SHP77 (cell line): ENCODE results near the gene ARL4D.

ENCODE experiments used
- DNase-seq, 2 experiments: peaks; one replicate each; lab custom pipeline; 2025; lab: John Stamatoyannopoulos, UW

Gene ARL4D

DNA sequence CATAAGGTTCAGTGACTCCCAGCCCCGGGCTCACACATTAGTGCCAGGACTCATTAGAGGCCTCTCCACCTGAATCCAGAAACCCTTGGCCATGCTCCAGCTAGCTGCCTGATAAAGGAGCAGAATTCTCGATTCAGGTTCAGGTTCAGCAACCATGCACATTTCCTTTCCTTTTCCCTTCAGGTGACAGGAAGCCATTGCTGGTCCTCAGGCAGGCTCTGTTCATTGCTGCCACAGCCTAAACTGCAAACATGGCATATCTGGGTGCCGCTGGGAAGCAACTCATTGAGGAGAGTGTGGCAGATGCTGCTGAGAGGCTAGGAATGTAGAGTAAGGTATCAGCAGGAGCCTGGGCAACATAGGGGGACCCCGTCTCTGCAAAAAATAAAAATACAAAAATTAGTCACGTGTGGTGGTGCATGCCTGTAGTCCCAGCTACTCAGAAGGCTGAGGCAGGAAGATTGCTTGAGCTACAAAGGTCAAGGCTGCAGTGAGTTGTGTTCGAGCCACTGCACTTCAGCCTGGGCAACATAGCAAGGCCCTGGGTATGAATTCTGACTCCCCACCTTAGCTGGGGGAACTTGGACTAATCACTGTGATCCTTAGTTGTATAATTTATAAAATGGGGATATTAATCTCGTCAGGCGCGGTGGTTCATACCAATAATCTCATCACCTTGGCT is 28.7 kb downstream of the ARL4D start:
- DNase-seq, result no peak

DNA sequence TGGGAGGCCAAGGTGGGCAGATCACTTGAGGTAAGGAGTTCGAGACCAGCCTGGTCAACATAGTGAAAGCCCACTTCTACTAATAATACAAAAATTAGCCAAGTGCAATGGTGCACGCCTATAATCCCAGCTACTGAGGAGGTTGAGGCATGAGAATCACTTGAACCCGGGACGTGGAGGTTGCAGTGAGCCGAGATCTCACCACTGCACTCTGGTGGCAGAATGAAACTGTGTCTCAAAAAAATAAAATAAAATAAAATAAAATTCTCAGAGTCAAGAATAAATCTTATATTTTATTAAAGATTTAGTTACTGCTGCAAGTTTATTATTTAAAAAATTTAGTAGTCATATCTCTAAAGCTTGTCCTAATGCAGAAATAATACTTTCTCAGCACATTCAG is 29.7 kb downstream of the ARL4D start:
- no peak for DNase-seq

DNA sequence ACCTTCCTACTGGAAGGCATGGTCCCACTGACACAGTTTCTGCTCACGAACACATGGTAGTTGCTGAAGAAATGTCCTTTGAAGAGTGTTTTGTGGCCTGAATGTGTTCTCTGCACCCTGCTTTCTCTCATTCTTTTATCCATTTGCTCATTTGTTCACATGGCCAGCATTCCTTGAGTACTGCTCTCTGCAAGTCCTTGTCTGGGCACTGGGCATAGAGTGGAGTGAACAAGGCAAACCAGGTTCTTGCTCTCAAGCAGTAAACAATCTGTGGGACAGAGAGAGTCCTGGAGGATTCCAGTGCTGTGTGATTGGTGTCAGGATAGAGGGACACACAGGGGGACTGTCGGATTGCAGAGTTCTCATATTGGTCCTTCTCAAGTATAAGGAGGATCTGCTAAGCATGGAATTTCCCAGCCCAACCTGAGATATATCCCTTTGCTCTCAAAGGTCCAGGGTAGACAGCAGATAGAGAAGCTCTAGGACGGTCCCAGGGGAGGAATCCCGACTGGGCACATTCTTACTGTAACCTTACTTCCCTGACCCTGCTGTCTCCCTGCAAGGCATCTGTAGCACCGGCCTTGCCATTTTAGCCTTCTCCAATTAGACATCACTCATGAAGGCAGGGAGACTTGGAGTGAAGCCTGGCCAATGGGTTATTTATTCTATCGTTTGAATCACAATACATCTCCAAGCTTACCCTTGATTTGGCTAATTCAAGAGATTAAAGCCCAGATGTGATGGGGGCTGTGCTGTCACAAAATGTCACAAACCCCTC is 32.3 kb downstream of the ARL4D start:
- no peak for DNase-seq

DNA sequence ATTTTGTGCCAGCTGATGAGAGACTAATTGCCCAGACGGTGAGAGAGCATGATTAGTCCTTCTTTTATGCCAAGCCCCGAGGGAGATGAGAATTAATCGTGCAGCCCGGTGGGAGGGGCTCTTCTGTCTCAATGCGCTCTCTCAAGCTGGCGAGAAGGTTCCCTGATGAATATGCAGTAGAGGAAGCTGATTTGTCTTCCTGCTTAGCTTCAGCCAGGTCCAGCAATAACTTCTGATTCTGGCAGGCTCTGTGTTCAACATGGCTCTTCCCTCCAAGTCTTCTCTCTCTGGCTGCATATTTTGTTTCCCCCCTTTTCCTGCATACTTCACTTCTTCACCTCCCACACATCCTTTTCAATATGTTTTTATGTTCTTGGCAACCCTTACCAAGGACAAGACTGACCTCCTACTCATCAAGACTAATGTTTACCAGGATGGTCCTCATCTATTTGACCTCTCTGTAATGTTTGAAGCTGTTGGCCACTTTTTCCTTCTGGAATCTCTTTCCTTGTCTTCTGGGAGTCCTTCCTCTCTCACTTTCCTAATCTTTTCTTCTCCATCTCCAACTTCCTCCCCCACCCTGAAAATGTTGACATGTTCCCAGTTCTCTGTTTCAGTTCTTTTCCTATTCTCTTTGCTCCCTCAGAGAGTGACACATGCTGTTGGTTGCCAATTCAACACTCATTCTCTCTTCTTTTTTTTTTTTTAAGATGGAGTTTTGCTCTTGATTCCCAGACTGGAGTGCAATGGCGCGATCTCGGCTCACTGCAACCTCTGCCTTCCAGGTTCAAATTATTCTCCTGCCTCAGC is 33.1 kb downstream of the ARL4D start:
- no peak for DNase-seq

DNA sequence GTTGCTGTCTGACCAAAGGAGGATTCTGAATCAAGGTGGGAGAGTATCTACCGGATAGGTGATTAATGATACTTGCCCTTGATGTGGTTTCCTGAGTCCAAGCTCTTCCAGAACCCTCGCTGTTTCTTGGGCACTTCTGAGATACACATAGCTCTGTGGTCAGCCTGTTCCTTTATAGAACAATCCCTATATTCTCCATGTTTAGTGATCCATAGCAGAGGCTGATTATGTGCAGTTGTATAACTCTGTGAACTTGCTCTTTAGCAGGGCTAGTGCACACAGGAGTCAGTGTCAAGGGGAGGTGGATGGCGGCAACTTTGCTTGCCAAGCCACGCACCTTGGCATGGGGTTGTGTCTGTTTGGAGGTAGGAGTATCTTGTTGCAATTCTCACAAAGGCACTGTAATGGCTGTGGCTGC is 36.1 kb downstream of the ARL4D start:
- DNase-seq, result no peak

DNA sequence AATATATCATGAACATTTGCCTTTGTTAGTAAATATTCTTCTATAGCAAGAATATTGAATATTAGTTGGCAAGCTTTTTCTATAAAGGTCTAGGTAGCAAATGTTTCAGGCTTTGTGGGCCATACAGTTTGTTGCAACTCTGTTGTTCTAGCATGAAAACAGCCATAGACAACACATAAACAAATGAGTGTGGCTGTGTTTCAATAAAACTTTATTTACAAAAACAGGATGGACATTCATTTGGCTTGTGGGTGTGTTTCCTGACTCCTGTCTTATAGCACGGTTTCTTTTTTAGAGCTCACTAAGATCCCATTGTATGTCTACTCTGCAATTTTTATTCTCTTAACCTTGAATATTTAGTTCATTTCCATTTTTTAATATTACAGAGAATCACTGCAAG is 39.0 kb downstream of the ARL4D start:
- DNase-seq, result no peak

DNA sequence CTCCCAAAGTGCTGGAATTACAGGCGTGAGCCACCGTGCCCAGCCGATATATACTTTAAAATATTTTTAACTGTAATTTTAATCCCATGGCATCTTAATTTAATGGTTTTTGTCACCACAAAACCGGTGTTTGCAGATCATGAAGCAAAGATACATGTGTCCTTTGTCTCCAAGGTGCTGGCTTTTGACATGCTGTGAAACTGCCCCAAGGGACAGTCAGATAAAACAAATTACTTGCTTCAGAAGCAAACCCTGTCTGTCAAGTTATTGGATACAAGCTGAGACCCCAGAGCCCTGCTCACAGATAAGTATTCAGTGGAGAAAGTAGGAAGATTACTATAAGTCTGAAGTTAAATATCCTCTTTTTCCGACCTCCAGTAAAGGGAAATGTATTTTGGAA is 39.8 kb downstream of the ARL4D start:
- no peak for DNase-seq

DNA sequence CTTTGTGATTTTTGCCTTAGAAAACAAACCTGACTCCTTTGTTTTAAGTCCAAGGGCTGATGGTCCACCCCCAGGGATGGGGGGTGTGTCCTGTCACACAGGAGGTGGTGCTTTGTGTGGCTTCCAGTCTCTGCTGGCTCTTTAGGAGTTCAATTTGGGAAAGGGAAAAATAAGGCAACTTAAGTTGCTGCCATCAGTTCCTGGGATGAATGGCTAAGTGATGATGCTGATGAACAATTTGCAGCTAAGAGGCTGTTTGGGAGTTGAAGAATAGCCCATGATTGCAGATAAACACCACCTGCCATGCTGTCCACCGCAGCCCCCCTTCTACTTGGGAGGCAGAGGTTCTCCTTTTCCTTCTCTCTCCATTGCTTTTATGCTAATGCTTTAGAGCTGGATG is 40.2 kb downstream of the ARL4D start:
- DNase-seq, result no peak

DNA sequence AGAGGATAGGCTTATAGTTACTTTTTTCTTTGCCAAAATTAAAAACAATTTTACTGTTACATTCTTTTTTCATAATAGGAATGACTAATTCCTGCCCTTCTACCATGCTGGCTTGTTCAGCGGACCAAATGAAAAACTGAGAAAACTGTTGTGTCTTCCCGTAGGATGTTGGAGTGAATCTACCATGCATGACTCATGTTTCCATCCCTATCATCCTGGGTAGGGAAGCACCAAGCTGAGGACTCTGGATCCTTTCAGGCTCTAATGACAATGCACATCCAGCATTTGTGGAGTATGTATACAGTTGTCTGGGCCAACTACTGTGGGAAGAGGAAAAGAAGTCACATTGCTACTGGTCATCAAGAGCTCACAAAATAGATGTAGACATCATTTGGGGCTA is 43.9 kb downstream of the ARL4D start:
- no peak for DNase-seq

DNA sequence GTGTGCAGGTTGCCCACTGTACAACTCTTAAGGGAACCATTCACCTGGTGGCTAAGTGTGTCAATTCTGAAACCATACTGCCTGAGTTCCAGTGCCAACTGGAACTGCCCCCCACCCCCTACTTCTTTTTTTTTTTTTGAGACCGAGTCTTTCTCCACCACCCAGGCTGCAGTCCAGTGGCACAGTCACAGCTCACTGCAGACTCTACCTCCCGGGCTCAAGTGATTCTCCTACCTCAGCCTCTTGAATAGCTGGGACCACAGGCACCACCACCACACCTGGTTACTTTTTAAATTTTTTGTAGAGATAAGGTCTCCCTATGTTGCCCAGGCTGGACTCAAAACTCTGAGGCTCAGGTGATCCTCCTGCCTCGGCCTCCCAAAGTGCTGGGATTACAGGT is 44.6 kb downstream of the ARL4D start:
- no peak for DNase-seq

DNA sequence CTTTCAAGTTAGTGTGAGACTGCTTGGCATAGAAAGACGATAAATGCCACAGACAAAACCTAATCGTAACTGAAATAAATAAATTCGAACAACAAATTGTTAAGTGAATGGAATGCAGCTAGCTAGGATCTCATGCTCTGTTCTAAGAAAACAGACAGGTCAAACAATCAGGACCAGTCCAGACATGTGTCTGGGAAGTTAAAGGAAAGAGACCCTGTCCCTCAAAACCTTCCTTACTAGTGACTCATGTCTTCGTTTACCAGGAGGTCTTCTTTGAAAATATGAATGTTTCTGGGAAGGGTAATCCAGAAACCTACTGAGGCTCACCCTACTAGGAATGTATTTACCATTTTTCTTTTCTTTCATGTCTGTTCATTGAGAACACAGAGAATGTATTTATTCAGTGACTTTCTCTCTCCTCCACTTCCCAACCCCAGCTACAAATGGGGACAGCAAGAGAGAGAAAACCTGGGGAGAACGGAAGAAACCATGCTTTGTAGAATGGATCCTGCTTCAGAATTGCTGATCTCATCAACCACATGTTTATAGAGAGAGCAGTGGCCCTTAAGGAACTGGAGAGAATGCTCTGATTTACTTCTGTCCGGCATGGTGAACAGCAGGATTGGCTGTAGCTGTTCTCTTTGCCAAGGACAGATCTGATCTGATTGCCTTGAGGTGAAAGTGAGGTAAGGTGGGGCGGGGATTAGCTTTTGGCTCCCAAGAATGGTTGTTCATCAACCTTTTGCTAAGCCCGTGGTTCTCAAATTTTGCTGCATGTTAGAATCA is 45.6 kb downstream of the ARL4D start:
- DNase-seq, result no peak

DNA sequence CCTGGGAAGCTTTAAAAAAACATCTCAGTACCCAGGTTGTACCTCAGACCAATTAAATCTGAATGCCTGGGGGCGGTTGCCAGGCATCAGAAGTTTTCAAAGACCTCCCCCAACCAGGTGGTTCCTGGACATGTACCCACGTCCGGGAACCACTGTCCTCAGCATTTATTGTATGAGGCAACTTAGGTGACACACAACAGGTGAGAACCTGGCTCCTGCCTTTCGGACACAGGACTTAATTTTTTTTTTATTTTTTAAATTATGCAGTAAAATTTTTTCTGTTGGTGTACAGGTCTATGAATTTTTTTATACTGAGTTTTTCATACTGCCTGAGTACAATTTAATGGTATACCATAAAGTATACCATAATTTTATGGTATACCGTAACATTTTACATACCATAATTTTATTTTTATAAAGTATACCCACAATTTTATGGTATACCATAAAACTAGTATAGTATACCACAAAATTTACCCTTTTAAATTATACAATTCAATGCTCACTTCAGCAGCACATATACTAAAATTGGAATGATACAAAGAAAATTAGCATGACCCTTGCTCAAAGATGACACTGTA is 46.3 kb downstream of the ARL4D start:
- DNase-seq, result no peak

DNA sequence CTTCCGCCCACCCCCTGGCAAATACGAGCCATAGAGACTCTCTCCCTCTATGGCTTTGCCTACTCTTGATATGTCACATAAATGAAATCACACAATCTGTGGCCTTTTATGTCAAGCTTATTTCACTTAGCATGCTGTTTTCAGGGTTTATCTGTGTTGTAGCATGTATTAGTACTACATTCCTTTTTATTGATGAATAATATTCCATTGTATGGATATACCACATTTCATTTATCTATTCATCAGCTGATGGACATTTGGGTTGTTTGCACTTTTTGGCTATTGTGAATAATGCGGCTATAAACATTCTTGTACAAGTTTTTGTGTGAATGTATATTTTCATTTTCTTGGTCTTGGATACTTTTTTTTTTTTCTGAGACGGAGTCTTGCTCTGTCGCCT is 48.0 kb downstream of the ARL4D start:
- DNase-seq, result no peak

DNA sequence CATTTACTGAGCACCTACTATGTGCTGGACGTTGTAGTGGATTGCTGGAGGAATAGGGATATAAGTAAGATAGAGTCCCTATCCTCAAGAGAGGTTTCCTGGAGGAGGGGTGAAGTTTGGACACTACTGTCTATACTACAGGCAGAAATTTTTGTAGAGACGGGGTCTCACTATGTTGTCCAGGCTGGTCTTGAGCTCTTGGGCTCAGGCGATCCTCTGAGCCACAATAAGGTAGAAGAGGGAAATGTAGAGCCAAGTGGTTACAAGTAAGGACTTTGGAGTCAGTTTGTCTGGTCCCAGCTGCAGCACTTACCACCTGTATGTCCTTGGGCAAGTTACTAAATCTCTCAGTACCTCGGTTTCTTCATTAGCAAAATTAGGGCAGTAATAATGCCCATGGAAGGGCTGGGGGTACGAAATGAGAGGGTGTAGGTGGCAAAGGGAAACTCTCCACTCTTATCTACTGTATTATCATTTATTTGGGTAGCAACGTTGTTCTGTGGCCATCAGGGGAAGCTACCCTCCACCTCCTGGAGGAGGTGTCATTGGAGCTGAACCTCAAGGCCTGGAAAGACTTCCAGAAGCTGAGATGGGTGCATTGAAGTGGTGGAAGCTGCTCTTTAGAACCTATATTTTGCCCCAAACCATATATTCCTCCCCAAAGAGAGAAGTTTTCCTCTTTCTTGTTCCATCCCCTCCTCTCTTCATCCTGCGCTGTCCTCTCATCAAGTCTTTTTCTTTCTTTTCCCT is 50.1 kb downstream of the ARL4D start:
- DNase-seq, result no peak

DNA sequence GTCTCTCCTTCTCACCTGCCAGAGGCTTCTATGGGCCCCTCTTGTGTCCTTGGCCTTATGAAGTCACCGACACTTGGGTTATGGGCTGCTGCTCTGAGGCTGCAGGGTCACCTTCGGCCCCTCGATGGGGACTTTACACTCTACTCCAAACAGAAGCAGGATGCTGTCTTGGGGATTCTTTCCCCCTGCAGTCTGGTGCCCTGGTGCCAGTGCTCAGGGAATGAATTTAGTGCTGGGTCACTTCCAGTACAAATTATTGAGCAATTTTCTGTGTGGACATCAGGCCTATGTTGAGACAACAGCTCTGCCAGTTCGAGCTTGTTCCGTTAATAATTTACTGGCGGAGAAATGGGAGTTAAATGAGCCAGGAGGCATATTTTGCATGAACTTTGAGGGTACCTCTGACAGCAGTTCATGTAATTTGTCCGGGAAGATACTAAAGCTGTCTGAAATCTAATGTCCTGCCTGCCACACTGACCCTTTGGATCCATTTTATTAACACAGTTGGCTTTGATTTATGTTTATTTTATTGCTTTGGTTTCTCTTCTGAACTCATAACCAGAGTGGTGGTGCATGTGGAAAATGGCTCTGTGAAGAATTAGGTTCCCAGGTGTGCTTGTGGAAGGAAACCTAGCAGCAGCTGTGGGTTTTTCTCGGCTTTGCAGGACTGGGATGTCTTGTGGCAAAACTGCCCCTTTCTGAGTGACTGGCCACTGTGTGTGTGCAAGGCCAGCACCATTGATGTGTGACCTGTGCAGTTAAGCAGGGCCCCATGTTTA is 50.9 kb downstream of the ARL4D start:
- DNase-seq, result no peak
